HG02642 (cell line): ENCODE results near the gene SLX9.

Source experiments
- ATAC-seq: cut with Tn5 transposase; IDR thresholded peaks from one replicate; pipeline ENCODE4 v1.9.1; 2021; ENCODE audit warnings: mild to moderate bottlenecking; ENCODE audit not compliant: unreplicated experiment, poor library complexity

The SLX9 gene

DNA sequence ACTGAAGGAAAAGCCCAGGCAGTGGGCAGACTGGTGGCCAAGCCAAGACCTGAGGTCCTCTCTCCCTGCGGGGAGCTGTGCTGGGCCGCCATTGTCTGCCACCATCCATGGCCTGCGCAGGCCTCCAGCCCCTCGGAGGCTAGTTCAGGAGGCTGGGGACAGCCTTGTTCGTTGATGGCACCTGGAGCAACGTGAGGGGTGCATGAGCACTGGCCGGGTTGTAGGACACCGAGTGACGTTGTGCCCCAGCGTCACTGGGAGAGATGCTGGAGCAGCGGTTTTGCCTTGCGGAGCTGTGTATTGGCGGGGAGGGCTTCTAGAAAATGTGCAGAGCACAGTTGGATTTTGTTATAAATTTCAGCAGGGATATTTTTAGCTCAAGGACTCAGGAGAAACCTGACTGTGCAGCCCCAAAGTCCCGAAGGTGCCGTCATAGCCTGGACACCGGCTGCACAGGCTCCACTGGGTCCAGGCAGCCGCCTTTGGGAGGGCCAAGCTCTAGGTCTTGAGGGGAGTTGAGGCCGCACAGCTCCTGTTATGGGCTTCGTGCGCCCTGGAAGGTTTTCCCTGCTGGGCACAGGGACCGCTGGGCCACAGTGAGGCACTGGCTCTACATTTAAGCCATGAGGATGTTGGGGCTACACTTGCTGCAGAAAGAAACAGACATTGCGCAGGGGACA lies 86.4 kb downstream of the SLX9 start:
- ATAC-seq = no peak
